Testis (tissue), 3 donors: Measurements from ENCODE around the gene ABCC11. TPM values are rescaled to one million over a fixed set of nuclear protein-coding genes. Genes with fewer than 3 reads are reported as not detected.

ENCODE experiments used
- DNase-seq: peaks from one replicate; pipeline ENCODE4 v3.0.0-alpha.2; 2019
- H3K27ac ChIP-seq, 2 donors: fragments of 200-600 bp; sonication (generic); one replicate each; pipeline ENCODE4 v1.5.1; 2019
- H3K27me3 ChIP-seq: fragments of 200-600 bp; sonication (generic); one replicate; pipeline ENCODE4 v1.5.1; 2019
- H3K36me3 ChIP-seq: fragments of 200-600 bp; sonication (generic); one replicate; pipeline ENCODE4 v1.5.1; 2017; ENCODE audit warnings: low read depth; ENCODE audit errors: missing control alignments
- H3K4me1 ChIP-seq: fragments of 200-600 bp; sonication (generic); one replicate; pipeline ENCODE4 v1.5.1; 2019
- H3K4me3 ChIP-seq, 2 donors: fragments of 200-600 bp; sonication (generic); one replicate each; pipeline ENCODE4 v1.5.1; 2017 to 2019
- H3K9me3 ChIP-seq: fragments of 200-600 bp; sonication (generic); one replicate; pipeline ENCODE4 v1.5.1; 2017
- POLR2A ChIP-seq: fragments of 450-650 bp; IDR thresholded peaks from one replicate; pipeline ENCODE4 v1.6.1; 2017; ENCODE audit warnings: antibody characterized with exemption, mild to moderate bottlenecking, moderate library complexity
- WGBS, 2 donors: methylation state at CpG; one replicate each; pipeline ENCODE4 v1.1.5; 2018; 5-methylcytosine and 5-hydroxymethylcytosine counted together
- intact Hi-C: fragments of 100-400 bp; cut with DNase I; formaldehyde crosslinking; loops from one replicate; pipeline ENCODE4 v1.15.1; 2023; ENCODE audit warnings: low total_unique reads
- polyA plus RNA-seq: library from polyadenylated mRNA; stranded (reverse); fragments of 350-450 nt; fragmentation: Illumina TruSeq; extraction: RNeasy Lipid Tissue Mini Kit (QIAGEN cat#74804); gene quantifications from one replicate; pipeline ENCODE4 v1.2.3, GENCODE V29; 2014; ENCODE audit warnings: low read depth, low replicate concordance; ENCODE audit not compliant: insufficient read depth
- total RNA-seq, 2 donors: library from RNA; depleted of rRNA; stranded (reverse); fragments of >200 nt; gene quantifications; one replicate each; pipeline ENCODE4 v1.2.3, GENCODE V29; 2016
- TF ChIP-seq, protein P1 (sequence below), 3 experiments: fragments of 450-650 bp in 2 of 3; fragments of 200-600 bp in 1 of 3; sonication (generic) in 1 of 3; IDR thresholded peaks; one replicate each; pipeline ENCODE4 v1.5.1; 2016 to 2019; ENCODE audit warnings: antibody characterized with exemption in 3 of 3, mild to moderate bottlenecking in 2 of 3, moderate library complexity in 1 of 3

The ABCC11 gene
- total and polyA plus RNA-seq, 3 donors from 2014 or later, result 6.8 to 24.1 (median 7.5) TPM

DNA sequence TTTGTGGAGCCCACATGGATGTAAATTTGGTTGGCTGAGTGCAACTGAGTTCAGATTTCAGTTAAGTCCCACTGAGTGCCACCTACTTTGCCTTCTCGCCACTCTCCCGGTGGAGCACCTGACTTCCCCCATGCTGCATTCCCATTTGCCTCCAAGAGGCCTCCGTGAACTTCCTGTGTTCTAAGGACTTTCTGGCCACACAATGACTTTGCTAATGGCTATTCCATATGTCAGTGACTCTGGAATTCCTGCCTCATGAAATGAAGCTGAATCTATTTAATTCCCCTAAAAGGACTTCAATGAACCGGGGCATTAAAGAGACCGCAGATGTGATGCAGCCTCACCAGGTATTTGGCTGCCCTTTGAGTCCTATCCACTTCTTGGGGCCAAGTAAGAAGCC is 121.5 kb downstream of the ABCC11 start:
- H3K4me1 ChIP-seq, result no peaks in the 10 kb centered on the region
- intact Hi-C loops, result no loop called here
- no peak for DNase-seq
- no peak overlapping the region for H3K4me3 ChIP-seq
- no peak overlapping the region for H3K27ac ChIP-seq
- H3K27me3 ChIP-seq, result no peaks in the 10 kb centered on the region
- WGBS, 2 donors, result 85 to 96% methylated on average over 5 of the region's 5 CpGs
- no peaks in the 10 kb centered on the region for H3K9me3 ChIP-seq
- no peaks in the 10 kb centered on the region for H3K36me3 ChIP-seq
- TF ChIP-seq, protein P1, sequence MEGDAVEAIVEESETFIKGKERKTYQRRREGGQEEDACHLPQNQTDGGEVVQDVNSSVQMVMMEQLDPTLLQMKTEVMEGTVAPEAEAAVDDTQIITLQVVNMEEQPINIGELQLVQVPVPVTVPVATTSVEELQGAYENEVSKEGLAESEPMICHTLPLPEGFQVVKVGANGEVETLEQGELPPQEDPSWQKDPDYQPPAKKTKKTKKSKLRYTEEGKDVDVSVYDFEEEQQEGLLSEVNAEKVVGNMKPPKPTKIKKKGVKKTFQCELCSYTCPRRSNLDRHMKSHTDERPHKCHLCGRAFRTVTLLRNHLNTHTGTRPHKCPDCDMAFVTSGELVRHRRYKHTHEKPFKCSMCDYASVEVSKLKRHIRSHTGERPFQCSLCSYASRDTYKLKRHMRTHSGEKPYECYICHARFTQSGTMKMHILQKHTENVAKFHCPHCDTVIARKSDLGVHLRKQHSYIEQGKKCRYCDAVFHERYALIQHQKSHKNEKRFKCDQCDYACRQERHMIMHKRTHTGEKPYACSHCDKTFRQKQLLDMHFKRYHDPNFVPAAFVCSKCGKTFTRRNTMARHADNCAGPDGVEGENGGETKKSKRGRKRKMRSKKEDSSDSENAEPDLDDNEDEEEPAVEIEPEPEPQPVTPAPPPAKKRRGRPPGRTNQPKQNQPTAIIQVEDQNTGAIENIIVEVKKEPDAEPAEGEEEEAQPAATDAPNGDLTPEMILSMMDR (IDR thresholded peaks at IDR 0.05), result no peak
- TF ChIP-seq POLR2A, result no peak

DNA sequence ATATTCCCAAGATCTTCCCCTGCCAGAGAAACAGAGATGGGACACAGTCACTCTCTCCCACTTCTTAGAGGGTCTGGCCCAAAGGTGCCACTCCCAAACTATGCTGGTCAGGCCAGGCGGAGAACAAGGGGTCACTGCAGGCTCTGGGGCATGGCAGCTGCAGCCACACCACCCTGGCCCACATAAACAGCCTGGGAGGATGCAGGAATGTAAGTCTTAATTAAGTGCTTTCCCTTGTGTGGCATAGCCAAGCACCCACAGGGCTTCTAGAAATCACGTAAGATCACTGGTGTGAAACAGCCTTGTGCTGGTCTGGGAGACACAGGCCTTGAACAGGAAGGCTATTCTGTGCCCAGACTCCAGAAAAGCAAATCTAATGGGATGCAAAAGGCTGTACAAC is 123.1 kb downstream of the ABCC11 start:
- intact Hi-C loops, result no loop called here
- no peak for DNase-seq
- TF ChIP-seq, protein P1 (IDR thresholded peaks at IDR 0.05), result no peak
- TF ChIP-seq POLR2A, result no peak
- WGBS, 2 donors, result 94 to 100% methylated on average over 2 of the region's 2 CpGs
- no peak overlapping the region for H3K27ac ChIP-seq
- no peak overlapping the region for H3K4me3 ChIP-seq
- H3K4me1 ChIP-seq, result no peaks in the 10 kb centered on the region
- no peaks in the 10 kb centered on the region for H3K9me3 ChIP-seq
- no peaks in the 10 kb centered on the region for H3K27me3 ChIP-seq
- no peaks in the 10 kb centered on the region for H3K36me3 ChIP-seq

DNA sequence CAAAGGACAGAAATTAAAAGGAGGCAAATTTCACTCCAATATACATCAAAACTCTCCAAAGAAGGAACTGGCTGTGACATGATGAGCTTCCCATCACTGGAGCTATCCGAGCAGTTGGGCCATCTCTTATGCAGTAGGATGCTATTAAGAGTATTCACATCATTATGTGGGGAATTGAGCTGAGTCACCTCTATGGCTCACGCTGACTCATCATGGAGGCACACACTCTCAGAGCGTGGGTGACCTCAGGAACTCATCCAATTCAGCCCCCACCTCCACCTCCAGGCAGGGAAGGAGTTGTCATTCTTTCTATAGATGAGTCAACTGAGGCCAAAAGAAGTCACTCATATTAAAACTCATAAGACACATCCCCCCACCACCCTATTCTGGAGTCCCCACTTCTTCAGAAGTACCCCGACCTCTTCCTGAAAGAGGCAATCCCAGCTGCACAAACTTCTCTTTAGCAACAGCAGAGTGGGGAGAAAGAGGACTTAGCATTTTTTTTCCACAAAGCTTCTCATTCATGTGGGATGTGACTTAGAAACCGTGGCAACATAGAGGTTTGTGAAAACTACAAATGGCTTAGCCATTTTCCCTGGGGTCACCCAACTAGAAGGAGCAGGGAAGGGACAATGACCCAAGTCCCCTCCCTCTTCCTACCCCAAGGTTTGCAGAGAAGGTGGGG is 124.1 kb downstream of the ABCC11 start:
- H3K4me1 ChIP-seq, result no peaks in the 10 kb centered on the region
- no peaks in the 10 kb centered on the region for H3K27me3 ChIP-seq
- no peak overlapping the region for H3K4me3 ChIP-seq
- intact Hi-C loops, result no loop called here
- no peak for TF ChIP-seq POLR2A
- TF ChIP-seq, protein P1 (IDR thresholded peaks at IDR 0.05), result no peak
- no peaks in the 10 kb centered on the region for H3K9me3 ChIP-seq
- DNase-seq, result no peak
- H3K27ac ChIP-seq, result no peak overlapping the region
- no peaks in the 10 kb centered on the region for H3K36me3 ChIP-seq
- 75 to 84% methylated on average over 4 to 5 of the region's 5 CpGs for WGBS, 2 donors

DNA sequence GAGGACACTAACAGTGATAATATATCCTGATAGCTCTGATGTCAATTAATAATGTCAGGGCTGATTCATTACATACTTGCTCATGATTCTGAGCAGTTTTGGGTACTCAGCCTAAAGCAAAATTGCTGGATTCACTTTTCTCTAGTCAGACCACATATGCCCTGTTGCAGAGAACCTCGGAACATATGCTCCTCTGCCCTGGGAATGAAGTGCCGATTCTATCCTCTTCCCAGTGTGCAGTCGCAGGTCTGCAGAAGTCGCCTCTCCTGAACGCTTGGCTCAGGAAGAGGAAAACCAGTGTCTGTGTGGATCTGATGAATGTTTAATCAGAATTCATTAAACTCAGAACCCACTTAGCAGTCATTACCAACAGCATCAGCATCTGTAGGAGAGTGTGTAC is 126.1 kb downstream of the ABCC11 start:
- TF ChIP-seq, protein P1 (IDR thresholded peaks at IDR 0.05), result no peak
- no peak for TF ChIP-seq POLR2A
- DNase-seq, result no peak
- H3K4me1 ChIP-seq, result no peaks in the 10 kb centered on the region
- no peaks in the 10 kb centered on the region for H3K36me3 ChIP-seq
- no peak overlapping the region for H3K4me3 ChIP-seq
- intact Hi-C loops, result no loop called here
- no peaks in the 10 kb centered on the region for H3K9me3 ChIP-seq
- 88 to 96% methylated on average over 5 of the region's 5 CpGs for WGBS, 2 donors
- H3K27ac ChIP-seq, result no peak overlapping the region
- no peaks in the 10 kb centered on the region for H3K27me3 ChIP-seq

DNA sequence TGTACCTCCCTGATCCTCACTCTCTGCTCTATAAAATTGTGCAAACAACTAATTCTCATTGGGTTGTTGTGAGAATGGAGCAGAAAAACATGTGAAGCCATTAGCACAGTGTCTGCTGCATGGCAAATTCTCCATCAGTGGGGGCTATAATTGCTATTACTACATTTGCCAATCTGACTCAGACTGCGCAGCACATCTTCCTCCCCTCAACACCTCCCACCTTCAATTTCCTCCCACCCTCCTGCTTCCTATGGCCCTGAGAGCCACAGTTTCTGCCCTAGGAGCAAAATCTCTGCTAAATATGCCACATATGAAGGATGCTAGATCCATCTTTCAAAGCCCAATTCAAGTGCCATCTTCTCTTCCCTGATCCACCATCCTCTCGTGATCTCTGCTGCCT is 128.5 kb downstream of the ABCC11 start:
- Histone ChIP-seq H3K36me3 (no peaks in the 10 kb centered on the region), H3K27ac (no peak overlapping the region), H3K4me1 (no peaks in the 10 kb centered on the region), H3K4me3 (no peak overlapping the region), H3K9me3 (no peaks in the 10 kb centered on the region), H3K27me3 (no peaks in the 10 kb centered on the region)
- intact Hi-C loops, result no loop called here
- DNase-seq, result no peak
- WGBS, 2 donors, result 82 to 88% methylated on average over 2 of the region's 2 CpGs
- TF ChIP-seq, protein P1 (IDR thresholded peaks at IDR 0.05), result no peak
- TF ChIP-seq POLR2A, result no peak
